SK-N-SH (cell line): ENCODE results near the gene HMOX2. TPM values are rescaled to one million over a fixed set of nuclear protein-coding genes. Genes with fewer than 3 reads are reported as not detected.

Experiments used
- CTCF ChIA-PET: fragments of 300-600, 350-600 bp; formaldehyde crosslinking; extraction: SDS; loops from one replicate; lab custom pipeline; 2021; lab: Yijun Ruan, JAX
- POLR2A ChIA-PET: fragments of 350-600 bp; sonication (Branson Sonifier 250); formaldehyde crosslinking; extraction: SDS; loops from one replicate; lab custom pipeline; 2020; ENCODE audit warnings: antibody characterized with exemption, inconsistent platforms; lab: Yijun Ruan, JAX
- DNase-seq: peaks from one replicate; pipeline ENCODE4 v3.0.0; 2012
- H2AFZ ChIP-seq: fragments of 200-600 bp; sonication (generic); 2 replicates; pipeline ENCODE4 v1.8.1; 2016; ENCODE audit warnings: antibody characterized with exemption, mild to moderate bottlenecking, low read depth
- H3F3A ChIP-seq: fragments of 200-600 bp; sonication (generic); replicated peaks from 2 replicates; pipeline ENCODE3; 2016; ENCODE audit warnings: antibody characterized with exemption, mild to moderate bottlenecking; ENCODE audit not compliant: insufficient read depth
- H3K27ac ChIP-seq, 2 experiments: fragments of 200-500 bp in 1 of 2; fragments of 200-600 bp in 1 of 2; sonication (Bioruptor generic) in 1 of 2; sonication (generic), shearing (Covaris generic) in 1 of 2; 2 replicates each; pipeline versions ENCODE4 v1.5.1 to v1.6.1; 2014 to 2016; ENCODE audit warnings: low read depth in 2 of 2, inconsistent platforms in 1 of 2, low read length in 1 of 2, mild to moderate bottlenecking in 1 of 2, mixed read lengths in 1 of 2
- H3K27me3 ChIP-seq: fragments of 200-600 bp; sonication (generic), shearing (Covaris generic); 2 replicates; pipeline ENCODE4 v1.6.1; 2016; ENCODE audit warnings: mixed run types; ENCODE audit not compliant: insufficient read depth
- H3K36me3 ChIP-seq, 2 experiments: fragments of 200-500 bp in 1 of 2; fragments of 200-600 bp in 1 of 2; sonication (Bioruptor generic) in 1 of 2; sonication (generic) in 1 of 2; replicated peaks in 1 of 2; 2 replicates each; pipeline versions ENCODE3 to v1.5.1; 2014 to 2016; ENCODE audit warnings: low read length in 1 of 2, mild to moderate bottlenecking in 1 of 2; ENCODE audit not compliant: insufficient read depth in 2 of 2, control insufficient read depth in 1 of 2
- H3K4me1 ChIP-seq, 2 experiments: fragments of 200-500 bp in 1 of 2; fragments of 200-600 bp in 1 of 2; sonication (Bioruptor generic) in 1 of 2; sonication (generic), shearing (Covaris generic) in 1 of 2; 2 replicates each; pipeline versions ENCODE4 v1.5.1 to v1.6.1; 2014 to 2016; ENCODE audit warnings: low read depth in 1 of 2, low read length in 1 of 2, mixed run types in 1 of 2; ENCODE audit not compliant: insufficient read depth in 2 of 2, control insufficient read depth in 1 of 2
- H3K4me2 ChIP-seq: fragments of 200-600 bp; sonication (generic), shearing (Covaris generic); 2 replicates; pipeline ENCODE4 v1.6.1; 2017; ENCODE audit warnings: mixed run types
- H3K4me3 ChIP-seq, 2 experiments: fragments of 200-500 bp in 1 of 2; fragments of 200-600 bp in 1 of 2; sonication (Bioruptor generic) in 1 of 2; sonication (generic), shearing (Covaris generic) in 1 of 2; 2 replicates each; pipeline versions ENCODE4 v1.5.1 to v1.8.1; 2014 to 2016; ENCODE audit warnings: low read depth in 2 of 2, inconsistent platforms in 1 of 2, low read length in 1 of 2, mild to moderate bottlenecking in 1 of 2, mixed read lengths in 1 of 2, moderate library complexity in 1 of 2
- H3K79me2 ChIP-seq: fragments of 200-600 bp; sonication (generic); 2 replicates; pipeline ENCODE4 v1.8.1; 2017; ENCODE audit warnings: mild to moderate bottlenecking; ENCODE audit not compliant: insufficient read depth
- H3K9ac ChIP-seq: fragments of 200-600 bp; sonication (generic); 2 replicates; pipeline ENCODE4 v1.6.1; 2017; ENCODE audit warnings: mixed run types
- H3K9me2 ChIP-seq: fragments of 200-600 bp; sonication (generic); 2 replicates; pipeline ENCODE4 v1.6.1; 2017; ENCODE audit warnings: mixed run types
- H3K9me3 ChIP-seq: fragments of 200-600 bp; sonication (generic); 2 replicates; pipeline ENCODE4 v1.6.1; 2017; ENCODE audit warnings: mixed run types, mild to moderate bottlenecking, moderate library complexity
- H4K20me1 ChIP-seq: fragments of 200-600 bp; sonication (generic); 2 replicates; pipeline ENCODE4 v1.6.1; 2017; ENCODE audit warnings: mild to moderate bottlenecking, mixed run types; ENCODE audit not compliant: insufficient read depth
- CTCF ChIP-seq: fragments of 200-600 bp; sonication (generic); IDR thresholded peaks from 2 replicates; pipeline ENCODE4 v1.6.1; 2017; ENCODE audit warnings: antibody characterized with exemption, mild to moderate bottlenecking, moderate library complexity
- ELF1 ChIP-seq: IDR thresholded peaks from 2 replicates; pipeline ENCODE4 v1.4.0; 2012
- EP300 ChIP-seq, 2 experiments: IDR thresholded peaks; 2 replicates each; pipeline versions ENCODE4 v1.4.0 to v1.6.1; 2012; ENCODE audit warnings: borderline replicate concordance in 1 of 2, low read depth in 1 of 2, low read length in 1 of 2
- EZH2phosphoT487 ChIP-seq: fragments of 200-600 bp; sonication (generic); IDR thresholded peaks from 2 replicates; pipeline ENCODE4 v1.6.1; 2017; ENCODE audit warnings: low read depth, mixed run types, mild to moderate bottlenecking, antibody characterized with exemption, moderate library complexity, borderline replicate concordance
- FOSL2 ChIP-seq: IDR thresholded peaks from 2 replicates; pipeline ENCODE4 v1.4.0; 2012; ENCODE audit warnings: low read depth, mild to moderate bottlenecking, moderate library complexity, borderline replicate concordance
- FOXM1 ChIP-seq: IDR thresholded peaks from 2 replicates; pipeline ENCODE4 v1.4.0; 2012; ENCODE audit warnings: low read depth, mild to moderate bottlenecking
- GABPA ChIP-seq: IDR thresholded peaks from 2 replicates; pipeline ENCODE4 v1.4.0; 2012; ENCODE audit warnings: low read depth, mild to moderate bottlenecking
- JUND ChIP-seq: IDR thresholded peaks from 2 replicates; pipeline ENCODE4 v1.4.0; 2012
- MEF2A ChIP-seq: IDR thresholded peaks from 2 replicates; pipeline ENCODE4 v1.4.0; 2012; ENCODE audit warnings: low read depth, borderline replicate concordance
- MXI1 ChIP-seq: IDR thresholded peaks from 2 replicates; pipeline ENCODE4 v1.6.1; 2012; ENCODE audit warnings: mild to moderate bottlenecking, low read depth, low read length, improper control_type of control experiment
- POLR2AphosphoS5 ChIP-seq: IDR thresholded peaks from 2 replicates; pipeline ENCODE4 v1.6.1; 2012; ENCODE audit warnings: low read depth, low read length
- RAD21 ChIP-seq: IDR thresholded peaks from 2 replicates; pipeline ENCODE4 v1.6.1; 2012; ENCODE audit warnings: mild to moderate bottlenecking, low read length
- RCOR1 ChIP-seq: fragments of 150-350 bp; IDR thresholded peaks from 2 replicates; pipeline ENCODE4 v1.6.1; 2017; ENCODE audit warnings: antibody characterized with exemption, low read length
- RXRA ChIP-seq: IDR thresholded peaks from 2 replicates; pipeline ENCODE4 v1.4.0; 2012; ENCODE audit warnings: low read depth, mild to moderate bottlenecking, borderline replicate concordance
- SIN3A ChIP-seq: IDR thresholded peaks from 2 replicates; pipeline ENCODE4 v1.6.1; 2012; ENCODE audit warnings: low read depth, mild to moderate bottlenecking, low read length, moderate library complexity, borderline replicate concordance
- TCF12 ChIP-seq: IDR thresholded peaks from 2 replicates; pipeline ENCODE4 v1.4.0; 2012
- USF1 ChIP-seq: IDR thresholded peaks from 2 replicates; pipeline ENCODE4 v1.4.0; 2012; ENCODE audit warnings: low read depth, borderline replicate concordance
- ZBTB33 ChIP-seq: IDR thresholded peaks from 2 replicates; pipeline ENCODE4 v1.4.0; 2012; ENCODE audit warnings: low read depth, borderline replicate concordance
- WGBS: methylation state at CpG from one replicate; pipeline ENCODE4 v1.1.6; 2017; ENCODE audit warnings: low lambda C conversion rate; 5-methylcytosine and 5-hydroxymethylcytosine counted together
- polyA plus RNA-seq, 3 experiments: library from polyadenylated mRNA; depleted of rRNA; stranded (reverse); fragments of >200 nt; gene quantifications; 2 replicates each; pipeline ENCODE4 v1.2.3, GENCODE V29; 2012

Gene HMOX2
- polyA plus RNA-seq, 1 of the 3 experiments (the other 2 are of a cell fraction): 65.1 TPM

- H4K20me1 ChIP-seq: no peaks in the 10 kb centered on the region
- H3K79me2 ChIP-seq: peaks cover 44% of the 10 kb centered on the region
- H3K4me2 ChIP-seq: no peak overlapping the region
- H3K9me2 ChIP-seq: no peaks in the 10 kb centered on the region
- H3K36me3 ChIP-seq: peaks cover 0 to 3% of the 10 kb centered on the region in 2 experiments
- CTCF ChIA-PET: interaction anchor here (1.3 to 2.0 kb wide), 3 partner anchors 15 to 52 kb away, joined by 3 to 6 read pairs (median 4); no protein-coding TSS in a partner anchor
- 100% methylated on average over 6 of the region's 6 CpGs for WGBS
- no peak overlapping the region for H3K9ac ChIP-seq
- no peak overlapping the region for H2AFZ ChIP-seq
- no peak for TF ChIP-seq GABPA
- no peak for TF ChIP-seq FOXM1
- no peak for TF ChIP-seq CTCF
- no peak for TF ChIP-seq ZBTB33
- TF ChIP-seq RAD21: no peak
- no peak for TF ChIP-seq EP300 (IDR thresholded peaks at IDR 0.05; ENCODE audit: borderline replicate concordance in 1 of 2, low read depth in 1 of 2, low read length in 1 of 2)
- TF ChIP-seq EZH2phosphoT487: no peak
- TF ChIP-seq JUND: no peak
- H3K4me1 ChIP-seq: peaks cover 0 to 9% of the 10 kb centered on the region in 2 experiments; a peak in 2 of 4 replicates
- H3K27me3 ChIP-seq: no peaks in the 10 kb centered on the region
- H3F3A ChIP-seq: peaks cover 11% of the 10 kb centered on the region
- H3K4me3 ChIP-seq: no peak overlapping the region
- POLR2A ChIA-PET: no interaction called here
- H3K9me3 ChIP-seq: no peaks in the 10 kb centered on the region
- no peak for DNase-seq
- no peak overlapping the region for H3K27ac ChIP-seq
Observed at GRCh38 chr16:4533490-4533889, 57.3 kb downstream of the HMOX2 start.

GRCh38 chr16:4534151-4534790 lies 58.1 kb downstream of the HMOX2 start:
- no peaks in the 10 kb centered on the region for H3K27me3 ChIP-seq
- H3K4me2 ChIP-seq: no peak overlapping the region
- POLR2A ChIA-PET: no interaction called here
- no peak overlapping the region for H3K9ac ChIP-seq
- H3K9me2 ChIP-seq: no peaks in the 10 kb centered on the region
- H3K36me3 ChIP-seq: peaks cover 0 to 3% of the 10 kb centered on the region in 2 experiments
- CTCF ChIA-PET: interaction anchor here (0.9 kb wide), 1 partner anchor 29 kb away, joined by 3 read pairs; no protein-coding TSS in a partner anchor
- H3F3A ChIP-seq: peaks cover 16% of the 10 kb centered on the region
- DNase-seq: no peak
- 92% methylated on average over 13 of the region's 13 CpGs for WGBS
- H3K4me1 ChIP-seq: peaks cover 0 to 9% of the 10 kb centered on the region in 2 experiments; a peak in 2 of 4 replicates
- no peaks in the 10 kb centered on the region; the same call in 1 of the 2 replicates for H3K9me3 ChIP-seq
- no peak overlapping the region for H3K27ac ChIP-seq
- peaks cover 43% of the 10 kb centered on the region for H3K79me2 ChIP-seq
- no peak overlapping the region for H3K4me3 ChIP-seq
- TF ChIP-seq USF1 (no peak), GABPA (no peak), RXRA (no peak), POLR2AphosphoS5 (no peak), ELF1 (no peak), TCF12 (no peak), MXI1 (no peak), MEF2A (no peak), RCOR1 (no peak), FOSL2 (no peak), RAD21 (no peak), SIN3A (no peak), CTCF (no peak)
- H2AFZ ChIP-seq: no peak overlapping the region
- no peaks in the 10 kb centered on the region for H4K20me1 ChIP-seq
